HG03135 (cell line): Measurements from ENCODE around the gene ENO3.
"Not testable (repeated sequence)": the region's sequence is repeated elsewhere in the genome, so short reads cannot be mapped to it uniquely, and the experiment has no call there.

Source experiments
- ATAC-seq: cut with Tn5 transposase; IDR thresholded peaks from one replicate; pipeline ENCODE4 v1.9.1; 2021; ENCODE audit warnings: mild to moderate bottlenecking, moderate library complexity; ENCODE audit not compliant: unreplicated experiment

The ENO3 gene

GRCh38 chr17:4950746-4951204 lies at the start of gene ENO3:
Gene ENO3, plus strand, starts transcription at chr17:4951119. Its CDS starts 711 bp downstream, at chr17:4951830.
- no peak for ATAC-seq

DNA sequence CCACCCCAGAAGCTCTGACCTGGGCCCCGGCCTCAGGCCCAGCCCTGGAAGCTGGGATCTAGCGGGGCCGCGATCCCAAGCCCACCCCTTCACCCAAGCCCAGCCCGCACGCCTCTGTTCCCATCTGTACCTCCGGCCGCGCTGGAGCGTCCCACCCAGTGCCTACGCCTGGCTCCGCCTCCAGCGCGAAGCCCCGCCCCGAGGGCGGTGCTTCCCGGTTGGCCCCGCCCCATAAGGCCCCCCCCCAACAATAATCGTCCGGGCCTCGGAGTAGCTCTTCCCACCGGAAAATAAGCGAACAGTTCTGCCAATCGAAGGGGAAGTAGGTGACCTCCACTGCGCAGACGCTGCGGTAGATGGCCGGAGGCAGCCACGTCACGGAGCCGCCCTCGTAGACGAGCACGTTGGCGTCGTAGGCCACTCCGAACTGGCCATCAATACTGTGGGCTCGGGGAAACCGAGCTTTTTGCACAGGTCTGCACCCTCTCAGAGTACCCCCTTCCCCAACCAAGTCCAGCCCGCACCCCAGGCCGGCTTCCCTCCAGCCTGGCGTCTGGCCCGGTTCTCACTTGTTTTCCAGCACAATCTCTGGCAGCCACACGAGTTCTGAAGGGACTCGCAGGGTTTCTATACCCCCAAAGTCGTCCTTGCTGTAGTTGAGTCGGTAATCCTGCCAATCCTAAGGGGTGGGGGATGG lies 49.1 kb upstream of the ENO3 start:
- ATAC-seq, result no peak

- ATAC-seq, result no peak
Measured at GRCh38 chr17:4902540-4902939, 48.4 kb upstream of the ENO3 start.

GRCh38 chr17:4903051-4903818 lies 47.7 kb upstream of the ENO3 start, which contains the start of gene CHRNE:
Gene CHRNE, minus strand, starts transcription at chr17:4903098. Its CDS starts 35 bp downstream, at chr17:4903063.
- ATAC-seq, result no peak

GRCh38 chr17:4906642-4907041 lies 44.3 kb upstream of the ENO3 start:
- ATAC-seq, result not testable (repeated sequence)

- ATAC-seq, result no peak
Measured at GRCh38 chr17:4908301-4908700, 42.6 kb upstream of the ENO3 start.

DNA sequence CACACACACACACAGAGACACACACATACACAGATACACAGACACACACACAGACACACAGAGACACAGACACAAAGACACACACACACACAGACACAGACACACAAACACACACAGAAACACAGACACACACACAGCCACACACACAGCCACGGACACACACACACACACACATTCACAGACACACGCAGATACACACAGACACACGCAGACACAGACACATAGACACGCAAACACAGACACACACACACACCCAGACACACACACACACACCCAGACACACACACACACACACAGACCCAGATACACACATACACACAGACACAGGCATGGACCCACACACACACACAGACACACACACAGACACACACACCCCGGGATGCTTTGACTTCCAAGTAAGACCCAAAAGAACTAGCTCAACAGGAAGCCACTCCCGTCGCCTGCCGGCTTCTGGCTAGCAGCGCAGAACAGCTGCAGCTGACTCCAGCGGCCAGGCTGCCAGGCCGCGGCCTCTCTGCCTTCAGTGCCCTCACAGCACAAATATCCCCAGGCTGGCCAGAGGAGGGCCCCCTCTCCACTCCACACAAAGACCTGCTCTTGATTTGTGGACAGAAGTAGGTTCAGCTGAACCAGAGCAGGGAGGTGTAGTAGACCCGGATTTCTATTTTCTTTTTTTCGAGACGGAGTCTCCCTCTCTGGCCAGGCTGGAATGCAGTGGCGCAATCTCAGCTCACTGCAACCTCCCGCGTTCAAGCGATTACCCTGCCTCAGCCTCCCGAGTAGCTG lies 42.0 kb upstream of the ENO3 start:
- ATAC-seq, result peak; percentile 66

- no peak for ATAC-seq
Measured at GRCh38 chr17:4913994-4914393, 36.9 kb upstream of the ENO3 start.

DNA sequence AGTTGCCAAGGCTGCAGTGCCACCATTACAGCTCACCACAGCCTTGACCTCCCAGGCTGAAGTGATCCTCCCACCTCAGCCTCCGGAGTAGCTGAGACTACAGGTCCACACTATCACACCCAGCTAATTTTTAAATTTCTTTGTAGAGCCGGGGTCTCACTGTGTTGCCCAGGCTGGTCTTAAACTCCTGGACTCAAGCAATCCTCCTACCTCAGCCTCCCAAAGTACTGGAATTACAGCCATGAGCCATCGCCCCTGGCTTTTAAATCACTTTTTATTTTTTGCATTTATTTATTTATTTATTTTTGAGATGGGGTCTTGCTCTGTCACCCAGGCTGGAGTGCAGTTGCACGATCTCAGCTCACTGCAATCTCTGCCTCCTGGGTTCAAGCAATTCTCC lies 36.4 kb upstream of the ENO3 start:
- not testable (repeated sequence) for ATAC-seq

- no peak for ATAC-seq
Measured at GRCh38 chr17:4919511-4920047, 31.3 kb upstream of the ENO3 start.

GRCh38 chr17:4920351-4921048 lies 30.4 kb upstream of the ENO3 start:
- ATAC-seq, result no peak

GRCh38 chr17:4921320-4921719 lies 29.6 kb upstream of the ENO3 start:
- ATAC-seq, result no peak

GRCh38 chr17:4926577-4927335 lies 24.2 kb upstream of the ENO3 start:
- not testable (repeated sequence) for ATAC-seq

GRCh38 chr17:4928881-4929280 lies 22.0 kb upstream of the ENO3 start:
- no peak for ATAC-seq

- ATAC-seq, result no peak
Measured at GRCh38 chr17:4931963-4932362, 19.0 kb upstream of the ENO3 start, which contains the start of gene GP1BA. Gene GP1BA, plus strand, starts transcription at chr17:4932277. Its CDS starts 328 bp downstream, at chr17:4932605.

GRCh38 chr17:4932756-4933155 lies 18.2 kb upstream of the ENO3 start:
- ATAC-seq, result no peak

- ATAC-seq, result no peak
Measured at GRCh38 chr17:4933646-4934045, 17.3 kb upstream of the ENO3 start.

DNA sequence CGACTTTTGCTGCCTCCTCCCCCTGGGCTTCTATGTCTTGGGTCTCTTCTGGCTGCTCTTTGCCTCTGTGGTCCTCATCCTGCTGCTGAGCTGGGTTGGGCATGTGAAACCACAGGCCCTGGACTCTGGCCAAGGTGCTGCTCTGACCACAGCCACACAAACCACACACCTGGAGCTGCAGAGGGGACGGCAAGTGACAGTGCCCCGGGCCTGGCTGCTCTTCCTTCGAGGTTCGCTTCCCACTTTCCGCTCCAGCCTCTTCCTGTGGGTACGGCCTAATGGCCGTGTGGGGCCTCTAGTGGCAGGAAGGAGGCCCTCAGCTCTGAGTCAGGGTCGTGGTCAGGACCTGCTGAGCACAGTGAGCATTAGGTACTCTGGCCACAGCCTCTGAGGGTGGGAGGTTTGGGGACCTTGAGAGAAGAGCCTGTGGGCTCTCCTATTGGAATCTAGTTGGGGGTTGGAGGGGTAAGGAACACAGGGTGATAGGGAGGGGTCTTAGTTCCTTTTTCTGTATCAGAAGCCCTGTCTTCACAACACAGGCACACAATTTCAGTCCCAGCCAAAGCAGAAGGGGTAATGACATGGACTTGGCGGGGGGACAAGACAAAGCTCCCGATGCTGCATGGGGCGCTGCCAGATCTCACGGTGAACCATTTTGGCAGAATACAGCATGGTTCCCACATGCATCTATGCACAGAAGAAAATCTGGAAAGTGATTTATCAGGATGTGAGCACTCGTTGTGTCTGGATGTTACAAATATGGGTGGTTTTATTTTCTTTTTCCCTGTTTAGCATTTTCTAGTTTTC lies 16.5 kb upstream of the ENO3 start:
- ATAC-seq, result no peak

- ATAC-seq, result no peak
Measured at GRCh38 chr17:4935650-4936049, 15.3 kb upstream of the ENO3 start.
